Stimulated activated CD4-positive, alpha-beta T cell treated with anti-CD3 and anti-CD28 coated beads, Interleukin-2, amount 100 ng/mL, for 4 hours (primary cell): Measurements from ENCODE around the gene CLIP1.
"Not testable (repeated sequence)": the region's sequence is repeated elsewhere in the genome, so short reads cannot be mapped to it uniquely, and the experiment has no call there.

ENCODE experiments used
- DNase-seq: peaks from one replicate; pipeline ENCODE4 v3.0.0-alpha.2; 2020; ENCODE audit warnings: low read depth

CLIP1 gene

GRCh38 chr12:122395319-122395718, 27.1 kb downstream of the CLIP1 start:
- no peak for DNase-seq

GRCh38 chr12:122394626-122395194, 27.8 kb downstream of the CLIP1 start:
- no peak for DNase-seq

- no peak for DNase-seq
Observed at GRCh38 chr12:122393817-122394216, 28.7 kb downstream of the CLIP1 start.

- DNase-seq, result no peak
Observed at GRCh38 chr12:122392411-122392810, 30.1 kb downstream of the CLIP1 start.

- no peak for DNase-seq
Observed at GRCh38 chr12:122389677-122390076, 32.8 kb downstream of the CLIP1 start.

- no peak for DNase-seq
Observed at GRCh38 chr12:122387887-122388286, 34.6 kb downstream of the CLIP1 start.

- DNase-seq, result no peak
Observed at GRCh38 chr12:122385171-122386016, 37.1 kb downstream of the CLIP1 start.

- no peak for DNase-seq
Observed at GRCh38 chr12:122382919-122383350, 39.5 kb downstream of the CLIP1 start.

GRCh38 chr12:122381021-122381420, 41.4 kb downstream of the CLIP1 start:
- DNase-seq, result no peak

- DNase-seq, result not testable (repeated sequence)
Observed at GRCh38 chr12:122376751-122377150, 45.7 kb downstream of the CLIP1 start.

- DNase-seq, result no peak
Observed at GRCh38 chr12:122374707-122375106, 47.8 kb downstream of the CLIP1 start.

- DNase-seq, result no peak
Observed at GRCh38 chr12:122371475-122372045, 50.9 kb downstream of the CLIP1 start.

GRCh38 chr12:122368361-122369073, 54.0 kb downstream of the CLIP1 start:
- DNase-seq, result no peak

- not testable (repeated sequence) for DNase-seq
Observed at GRCh38 chr12:122367632-122368031, 54.8 kb downstream of the CLIP1 start.

GRCh38 chr12:122366685-122367475, 55.6 kb downstream of the CLIP1 start:
- DNase-seq, result no peak

GRCh38 chr12:122365226-122365625, 57.2 kb downstream of the CLIP1 start:
- not testable (repeated sequence) for DNase-seq

- DNase-seq, result no peak
Observed at GRCh38 chr12:122363782-122364181, 58.7 kb downstream of the CLIP1 start.

GRCh38 chr12:122362755-122363154, 59.7 kb downstream of the CLIP1 start:
- DNase-seq, result no peak

- not testable (repeated sequence) for DNase-seq
Observed at GRCh38 chr12:122358403-122358802, 64.1 kb downstream of the CLIP1 start.

GRCh38 chr12:122357536-122357935, 64.9 kb downstream of the CLIP1 start:
- not testable (repeated sequence) for DNase-seq

GRCh38 chr12:122356991-122357390, 65.5 kb downstream of the CLIP1 start:
- DNase-seq, result not testable (repeated sequence)

GRCh38 chr12:122356192-122356635, 66.3 kb downstream of the CLIP1 start:
- peak; percentile 34 for DNase-seq
